IMR-90 (cell line): ENCODE results near the gene CELA2A. TPM values are rescaled to one million over a fixed set of nuclear protein-coding genes. Genes with fewer than 3 reads are reported as not detected.

ENCODE experiments used
- ATAC-seq: fragments of 200-7000 bp; cut with Tn5 transposase; 2 replicates; pipeline ENCODE4 v1.9.1; 2020; ENCODE audit warnings: low read depth, mild to moderate bottlenecking, moderate library complexity
- BruUV-seq: library from RNA; stranded (reverse); fragments of 400-500 nt; replicated peaks from 2 replicates; lab custom pipeline; 2021; lab: Mats Ljungman, UMichigan
- CTCF ChIA-PET: fragments of 300-600 bp; formaldehyde crosslinking; extraction: SDS; loops from one replicate; lab custom pipeline; 2021; ENCODE audit warnings: antibody characterized with exemption; lab: Yijun Ruan, JAX
- POLR2A ChIA-PET: fragments of 300-600 bp; sonication (Branson Sonifier 250); formaldehyde crosslinking; loops from one replicate; lab custom pipeline; 2022; ENCODE audit warnings: antibody characterized with exemption; ENCODE audit not compliant: unreplicated experiment; lab: Charles Lee
- DNase-seq: peaks from one replicate; pipeline ENCODE4 v3.0.0; 2013
- H2AFZ ChIP-seq: replicated peaks from 2 replicates; pipeline ENCODE3; 2013; ENCODE audit warnings: low read length, mild to moderate bottlenecking; ENCODE audit not compliant: poor library complexity
- H2AK5ac ChIP-seq: 2 replicates; pipeline ENCODE4 v1.6.1; 2013; ENCODE audit warnings: low read depth, low read length, inconsistent platforms
- H2AK9ac ChIP-seq: replicated peaks from 2 replicates; pipeline ENCODE3; 2013; ENCODE audit warnings: mild to moderate bottlenecking, low read depth, low read length, moderate library complexity; ENCODE audit not compliant: poor library complexity
- H2BK120ac ChIP-seq: 2 replicates; pipeline ENCODE4 v1.6.1; 2013; ENCODE audit warnings: low read depth, low read length, inconsistent platforms
- H2BK15ac ChIP-seq: 3 replicates; pipeline ENCODE4 v1.6.1; 2013; ENCODE audit warnings: low read depth, low read length, inconsistent platforms
- H2BK20ac ChIP-seq: 2 replicates; pipeline ENCODE4 v1.6.1; 2013; ENCODE audit warnings: low read depth, mild to moderate bottlenecking, inconsistent platforms, low read length, moderate library complexity
- H2BK5ac ChIP-seq: 2 replicates; pipeline ENCODE4 v1.6.1; 2013; ENCODE audit warnings: mild to moderate bottlenecking, low read depth, low read length, inconsistent platforms; ENCODE audit not compliant: poor library complexity, severe bottlenecking
- H3K14ac ChIP-seq: replicated peaks from 2 replicates; pipeline ENCODE4 v1.6.1; 2013; ENCODE audit warnings: low read depth, low read length, inconsistent platforms
- H3K18ac ChIP-seq: 2 replicates; pipeline ENCODE4 v1.6.1; 2013; ENCODE audit warnings: low read depth, low read length, control low read depth
- H3K23ac ChIP-seq: 2 replicates; pipeline ENCODE4 v1.6.1; 2013; ENCODE audit warnings: low read depth, low read length, inconsistent platforms
- H3K27ac ChIP-seq: 2 replicates; pipeline ENCODE4 v1.5.1; 2013; ENCODE audit warnings: mild to moderate bottlenecking, control low read depth, low read length; ENCODE audit not compliant: insufficient read depth
- H3K27me3 ChIP-seq: 2 replicates; pipeline ENCODE4 v1.6.1; 2013; ENCODE audit warnings: low read length; ENCODE audit not compliant: control insufficient read depth, insufficient read depth
- H3K36me3 ChIP-seq: 2 replicates; pipeline ENCODE4 v1.6.1; 2013; ENCODE audit warnings: low read length, mixed read lengths; ENCODE audit not compliant: control insufficient read depth, insufficient read depth
- H3K4ac ChIP-seq: 2 replicates; pipeline ENCODE4 v1.6.1; 2013; ENCODE audit warnings: low read depth, low read length, inconsistent platforms
- H3K4me1 ChIP-seq: 2 replicates; pipeline ENCODE4 v1.6.1; 2013; ENCODE audit warnings: low read length, mixed read lengths; ENCODE audit not compliant: control insufficient read depth, insufficient read depth
- H3K4me2 ChIP-seq: 2 replicates; pipeline ENCODE4 v1.6.1; 2013; ENCODE audit warnings: low read depth, mild to moderate bottlenecking, control low read depth, low read length, moderate library complexity
- H3K4me3 ChIP-seq: 2 replicates; pipeline ENCODE4 v1.5.1; 2013; ENCODE audit warnings: low read depth, mild to moderate bottlenecking, control low read depth, low read length, moderate library complexity; ENCODE audit not compliant: insufficient read depth
- H3K56ac ChIP-seq: 2 replicates; pipeline ENCODE4 v1.6.1; 2013; ENCODE audit warnings: low read length, inconsistent platforms; ENCODE audit not compliant: insufficient read depth; ENCODE audit errors: extremely low read depth
- H3K79me1 ChIP-seq, 2 experiments: 2 replicates each; pipeline ENCODE4 v1.6.1; 2013; ENCODE audit warnings: low read length in 2 of 2, inconsistent platforms in 1 of 2, low read depth in 1 of 2
- H3K9ac ChIP-seq: 2 replicates; pipeline ENCODE4 v1.6.1; 2013; ENCODE audit warnings: low read depth, low read length, control low read depth
- H3K9me1 ChIP-seq: 2 replicates; pipeline ENCODE4 v1.6.1; 2013; ENCODE audit warnings: low read length, inconsistent platforms; ENCODE audit not compliant: insufficient read depth
- H3K9me3 ChIP-seq: 2 replicates; pipeline ENCODE4 v1.6.1; 2013; ENCODE audit warnings: low read length; ENCODE audit not compliant: control insufficient read depth, insufficient read depth
- H4K20me1 ChIP-seq: 2 replicates; pipeline ENCODE4 v1.6.1; 2013; ENCODE audit warnings: low read length, inconsistent platforms; ENCODE audit not compliant: insufficient read depth
- H4K5ac ChIP-seq: 2 replicates; pipeline ENCODE4 v1.6.1; 2013; ENCODE audit warnings: mild to moderate bottlenecking, low read depth, low read length, control low read depth
- H4K8ac ChIP-seq, 2 experiments: 2 replicates each; pipeline ENCODE4 v1.6.1; 2013; ENCODE audit warnings: low read depth in 2 of 2, low read length in 2 of 2, control low read depth in 1 of 2, inconsistent platforms in 1 of 2
- H4K91ac ChIP-seq: 2 replicates; pipeline ENCODE4 v1.6.1; 2013; ENCODE audit warnings: low read depth, low read length, inconsistent platforms; ENCODE audit not compliant: insufficient read depth
- BHLHE40 ChIP-seq: fragments of 150-350 bp; IDR thresholded peaks from 2 replicates; pipeline ENCODE4 v1.6.1; 2016; ENCODE audit warnings: mild to moderate bottlenecking, low read depth, low read length
- CEBPB ChIP-seq: IDR thresholded peaks from 2 replicates; pipeline ENCODE4 v1.6.1; 2012; ENCODE audit warnings: low read depth, low read length, improper control_type of control experiment
- CHD1 ChIP-seq: IDR thresholded peaks from 2 replicates; pipeline ENCODE4 v1.6.1; 2012; ENCODE audit warnings: low read depth, low read length, improper control_type of control experiment
- FOS ChIP-seq: fragments of 150-350 bp; IDR thresholded peaks from 2 replicates; pipeline ENCODE4 v1.6.1; 2016; ENCODE audit warnings: low read depth, low read length
- MAFK ChIP-seq: IDR thresholded peaks from 2 replicates; pipeline ENCODE4 v1.6.1; 2012; ENCODE audit warnings: low read depth, low read length, improper control_type of control experiment
- MAZ ChIP-seq: IDR thresholded peaks from 2 replicates; pipeline ENCODE4 v1.6.1; 2012; ENCODE audit warnings: low read depth, mild to moderate bottlenecking, low read length, improper control_type of control experiment, moderate library complexity, borderline replicate concordance
- MXI1 ChIP-seq: IDR thresholded peaks from 2 replicates; pipeline ENCODE4 v1.6.1; 2012; ENCODE audit warnings: low read depth, mild to moderate bottlenecking, low read length, moderate library complexity, borderline replicate concordance
- NFE2L2 ChIP-seq: fragments of 150-350 bp; IDR thresholded peaks from 2 replicates; pipeline ENCODE4 v1.6.1; 2016; ENCODE audit warnings: low read depth, mild to moderate bottlenecking, low read length
- POLR2A ChIP-seq: IDR thresholded peaks from 2 replicates; pipeline ENCODE4 v1.6.1; 2012; ENCODE audit warnings: mild to moderate bottlenecking, low read depth, low read length
- RAD21 ChIP-seq: IDR thresholded peaks from 2 replicates; pipeline ENCODE4 v1.6.1; 2012; ENCODE audit warnings: low read length, improper control_type of control experiment
- RCOR1 ChIP-seq: IDR thresholded peaks from 2 replicates; pipeline ENCODE4 v1.6.1; 2012; ENCODE audit warnings: mild to moderate bottlenecking, low read length, improper control_type of control experiment; ENCODE audit not compliant: insufficient replicate concordance
- RFX5 ChIP-seq: IDR thresholded peaks from 2 replicates; pipeline ENCODE4 v1.8.0; 2012; ENCODE audit warnings: low read depth, mild to moderate bottlenecking, low read length, moderate library complexity
- SMC3 ChIP-seq: fragments of 150-350 bp; IDR thresholded peaks from 2 replicates; pipeline ENCODE4 v1.6.1; 2016; ENCODE audit warnings: low read depth, mild to moderate bottlenecking, antibody characterized with exemption, low read length, moderate library complexity
- WGBS, 2 experiments: methylation state at CpG; one replicate each; pipeline versions ENCODE4 v1.1.5 to v1.1.7; 2013; ENCODE audit warnings: missing lambda C conversion rate in 2 of 2; ENCODE audit not compliant: insufficient read length in 1 of 2; ENCODE audit errors: extremely low coverage in 2 of 2; 5-methylcytosine and 5-hydroxymethylcytosine counted together
- dilution Hi-C: fragments of 300-500 bp; cut with HindIII; formaldehyde crosslinking; loops from one replicate; pipeline ENCODE4 v1.14.3; 2018; ENCODE audit warnings: low sequenced_read_pairs; ENCODE audit not compliant: unreplicated experiment
- in situ Hi-C: fragments of 300-500 bp; cut with MboI; formaldehyde crosslinking; loops from 3 replicates; pipeline ENCODE4 v1.14.3; 2019; ENCODE audit warnings: low sequenced_read_pairs, inconsistent platforms, mixed read lengths
- intact Hi-C: fragments of 100-400 bp; cut with micrococcal nuclease; formaldehyde crosslinking; loops from 2 replicates; pipeline ENCODE4 v1.10.0; 2022
- polyA plus RNA-seq, 3 experiments: library from polyadenylated mRNA; depleted of rRNA; stranded (reverse); fragments of >200 nt; gene quantifications; 2 replicates each; pipeline ENCODE4 v1.2.3, GENCODE V29; 2012; ENCODE audit warnings: low replicate concordance in 1 of 3
- total RNA-seq: library from RNA; depleted of rRNA; stranded (reverse); fragments of >200 nt; gene quantifications from 2 replicates; pipeline ENCODE4 v1.2.3, GENCODE V29; 2012
- TF ChIP-seq, protein P1 (sequence below): conservative IDR thresholded peaks from 2 replicates; pipeline ENCODE4 v1.5.1; 2012; ENCODE audit warnings: mild to moderate bottlenecking, low read depth, low read length, improper control_type of control experiment
- TF ChIP-seq, protein P2 (sequence below): fragments of 150-350 bp; IDR thresholded peaks from 2 replicates; pipeline ENCODE4 v1.6.1; 2017; ENCODE audit warnings: mild to moderate bottlenecking, antibody characterized with exemption, low read length, low read depth
- TF ChIP-seq, protein P3 (sequence below): fragments of 150-350 bp; IDR thresholded peaks from 2 replicates; pipeline ENCODE4 v1.6.1; 2016; ENCODE audit warnings: low read depth, mild to moderate bottlenecking, low read length, moderate library complexity, borderline replicate concordance

The CELA2A gene
- total and polyA plus RNA-seq, 2 of the 4 experiments (the other 2 are of a cell fraction) = not detected

DNA sequence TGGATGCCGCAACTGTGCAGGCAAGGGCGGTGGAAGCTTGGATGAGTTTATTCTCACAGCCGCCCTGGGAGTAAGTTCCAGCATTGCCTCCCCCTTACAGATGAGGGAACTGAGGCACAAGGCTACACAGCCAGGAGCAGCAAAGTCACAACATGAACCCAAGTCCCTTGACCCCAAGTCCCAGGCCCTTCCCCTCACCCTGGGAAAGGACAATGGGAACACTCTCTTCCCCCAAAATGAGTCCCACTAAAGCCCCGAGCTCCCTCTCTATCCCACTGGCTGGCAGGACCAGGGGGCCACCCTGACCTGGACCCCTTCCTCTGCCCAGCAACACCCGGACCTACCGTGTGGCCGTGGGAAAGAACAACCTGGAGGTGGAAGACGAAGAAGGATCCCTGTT is 14.4 kb upstream of the CELA2A start:
- BruUV-seq = no TSS peak
- no peak for DNase-seq
- H4K91ac ChIP-seq = no peak overlapping the region
- H3K9ac ChIP-seq = no peak overlapping the region
- no peak overlapping the region for H2AFZ ChIP-seq
- H3K79me1 ChIP-seq = no peaks in the 10 kb centered on the region
- no peak overlapping the region for H2BK5ac ChIP-seq
- no peak overlapping the region for H2BK120ac ChIP-seq
- H2AK5ac ChIP-seq = no peak overlapping the region
- peaks cover 27% of the 10 kb centered on the region; the same call in 1 of the 2 replicates for H3K27me3 ChIP-seq
- dilution Hi-C loops = no loop called here
- no CpG with 5 or more reads among the region's 8 CpGs for WGBS, 2 experiments
- H3K27ac ChIP-seq = no peak overlapping the region
- no peaks in the 10 kb centered on the region for H3K9me3 ChIP-seq
- no peak overlapping the region for H2BK15ac ChIP-seq
- in situ Hi-C loops = no loop called here
- H4K20me1 ChIP-seq = no peaks in the 10 kb centered on the region
- H3K4me1 ChIP-seq = no peaks in the 10 kb centered on the region
- H3K23ac ChIP-seq = no peak overlapping the region
- H4K5ac ChIP-seq = no peak overlapping the region
- no peak overlapping the region for H2AK9ac ChIP-seq
- H3K9me1 ChIP-seq = no peaks in the 10 kb centered on the region
- no peak for TF ChIP-seq MAFK
- no peak for TF ChIP-seq MXI1
- TF ChIP-seq RAD21 = no peak
- TF ChIP-seq RFX5 = no peak
- no peak for TF ChIP-seq NFE2L2
- TF ChIP-seq SMC3 = no peak
- no peak for TF ChIP-seq POLR2A
- no peak for TF ChIP-seq MAZ
- no peak for TF ChIP-seq CEBPB
- no peak for TF ChIP-seq FOS
- TF ChIP-seq BHLHE40 = no peak
- TF ChIP-seq CHD1 = no peak
- TF ChIP-seq RCOR1 = no peak
- TF ChIP-seq, protein P1, sequence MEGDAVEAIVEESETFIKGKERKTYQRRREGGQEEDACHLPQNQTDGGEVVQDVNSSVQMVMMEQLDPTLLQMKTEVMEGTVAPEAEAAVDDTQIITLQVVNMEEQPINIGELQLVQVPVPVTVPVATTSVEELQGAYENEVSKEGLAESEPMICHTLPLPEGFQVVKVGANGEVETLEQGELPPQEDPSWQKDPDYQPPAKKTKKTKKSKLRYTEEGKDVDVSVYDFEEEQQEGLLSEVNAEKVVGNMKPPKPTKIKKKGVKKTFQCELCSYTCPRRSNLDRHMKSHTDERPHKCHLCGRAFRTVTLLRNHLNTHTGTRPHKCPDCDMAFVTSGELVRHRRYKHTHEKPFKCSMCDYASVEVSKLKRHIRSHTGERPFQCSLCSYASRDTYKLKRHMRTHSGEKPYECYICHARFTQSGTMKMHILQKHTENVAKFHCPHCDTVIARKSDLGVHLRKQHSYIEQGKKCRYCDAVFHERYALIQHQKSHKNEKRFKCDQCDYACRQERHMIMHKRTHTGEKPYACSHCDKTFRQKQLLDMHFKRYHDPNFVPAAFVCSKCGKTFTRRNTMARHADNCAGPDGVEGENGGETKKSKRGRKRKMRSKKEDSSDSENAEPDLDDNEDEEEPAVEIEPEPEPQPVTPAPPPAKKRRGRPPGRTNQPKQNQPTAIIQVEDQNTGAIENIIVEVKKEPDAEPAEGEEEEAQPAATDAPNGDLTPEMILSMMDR = no peak
- TF ChIP-seq, protein P2, sequence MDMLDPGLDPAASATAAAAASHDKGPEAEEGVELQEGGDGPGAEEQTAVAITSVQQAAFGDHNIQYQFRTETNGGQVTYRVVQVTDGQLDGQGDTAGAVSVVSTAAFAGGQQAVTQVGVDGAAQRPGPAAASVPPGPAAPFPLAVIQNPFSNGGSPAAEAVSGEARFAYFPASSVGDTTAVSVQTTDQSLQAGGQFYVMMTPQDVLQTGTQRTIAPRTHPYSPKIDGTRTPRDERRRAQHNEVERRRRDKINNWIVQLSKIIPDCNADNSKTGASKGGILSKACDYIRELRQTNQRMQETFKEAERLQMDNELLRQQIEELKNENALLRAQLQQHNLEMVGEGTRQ = no peak
- TF ChIP-seq, protein P3, sequence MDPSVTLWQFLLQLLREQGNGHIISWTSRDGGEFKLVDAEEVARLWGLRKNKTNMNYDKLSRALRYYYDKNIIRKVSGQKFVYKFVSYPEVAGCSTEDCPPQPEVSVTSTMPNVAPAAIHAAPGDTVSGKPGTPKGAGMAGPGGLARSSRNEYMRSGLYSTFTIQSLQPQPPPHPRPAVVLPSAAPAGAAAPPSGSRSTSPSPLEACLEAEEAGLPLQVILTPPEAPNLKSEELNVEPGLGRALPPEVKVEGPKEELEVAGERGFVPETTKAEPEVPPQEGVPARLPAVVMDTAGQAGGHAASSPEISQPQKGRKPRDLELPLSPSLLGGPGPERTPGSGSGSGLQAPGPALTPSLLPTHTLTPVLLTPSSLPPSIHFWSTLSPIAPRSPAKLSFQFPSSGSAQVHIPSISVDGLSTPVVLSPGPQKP = no peak
- no peak overlapping the region for H3K14ac ChIP-seq
- H3K4ac ChIP-seq = no peak overlapping the region
- ChIA-PET POLR2A (no interaction called here), CTCF (no interaction called here)
- no peak overlapping the region for H2BK20ac ChIP-seq
- no peak for ATAC-seq
- H4K8ac ChIP-seq = no peak overlapping the region
- no peak overlapping the region for H3K18ac ChIP-seq
- no peak overlapping the region for H3K56ac ChIP-seq
- no peaks in the 10 kb centered on the region for H3K36me3 ChIP-seq
- H3K4me2 ChIP-seq = no peak overlapping the region
- no peak overlapping the region for H3K4me3 ChIP-seq
- intact Hi-C loops = no loop called here
